HG03045 (cell line): ENCODE measurements around the gene SRR.

Source experiments
- ATAC-seq: cut with Tn5 transposase; IDR thresholded peaks from one replicate; pipeline ENCODE4 v1.9.1; 2021; ENCODE audit warnings: mild to moderate bottlenecking, moderate library complexity; ENCODE audit not compliant: unreplicated experiment

SRR gene

GRCh38 chr17:2369551-2370210, 65.9 kb downstream of the SRR start:
- ATAC-seq: no peak

GRCh38 chr17:2370211-2370589, 66.5 kb downstream of the SRR start:
- ATAC-seq: no peak

- ATAC-seq: no peak
These were observed 67.7 kb downstream of the SRR start for GRCh38 chr17:2371183-2372130.

GRCh38 chr17:2372180-2372579, 68.4 kb downstream of the SRR start:
- no peak for ATAC-seq

- no peak for ATAC-seq
These were observed 68.9 kb downstream of the SRR start for GRCh38 chr17:2372681-2373080.

GRCh38 chr17:2373179-2373578, 69.4 kb downstream of the SRR start:
- ATAC-seq: no peak
